K562 (cell line): Measurements from ENCODE around the gene C1QTNF5. TPM values are rescaled to one million over a fixed set of nuclear protein-coding genes. Genes with fewer than 3 reads are reported as not detected.

Experiments
- BRD9 ChIP-seq: fragments of 450-650 bp; IDR thresholded peaks from 2 replicates; pipeline ENCODE4 v1.6.1; 2018; ENCODE audit warnings: low read depth; ENCODE audit not compliant: partially characterized antibody
- CBX1 ChIP-seq: sonication (generic); IDR thresholded peaks from 2 replicates; pipeline ENCODE4 v1.6.1; 2016; ENCODE audit warnings: antibody characterized with exemption, low read depth, mild to moderate bottlenecking
- COPS2 ChIP-seq: fragments of 450-650 bp; conservative IDR thresholded peaks from 2 replicates; pipeline ENCODE4 v1.6.1; 2016; ENCODE audit warnings: mild to moderate bottlenecking, moderate library complexity
- CREBBP ChIP-seq: IDR thresholded peaks from one replicate; pipeline ENCODE4 v1.6.1; 2012; ENCODE audit warnings: low read depth, mild to moderate bottlenecking, control low read depth, inconsistent platforms, low read length
- DDX20 ChIP-seq: fragments of 450-650 bp; IDR thresholded peaks from 2 replicates; pipeline ENCODE4 v1.6.1; 2016; ENCODE audit warnings: missing genetic modification characterization, low read depth, mild to moderate bottlenecking, missing compliant biosample characterization, moderate library complexity
- HCFC1 ChIP-seq: IDR thresholded peaks from 2 replicates; pipeline ENCODE4 v1.6.1; 2012; ENCODE audit warnings: low read depth, low read length, improper control_type of control experiment
- JUNB ChIP-seq: fragments of 450-650 bp; formaldehyde crosslinking; conservative IDR thresholded peaks from 2 replicates; pipeline ENCODE4 v1.4.0; 2020; ENCODE audit warnings: mild to moderate bottlenecking
- MEIS2 ChIP-seq: fragments of 450-650 bp; IDR thresholded peaks from 2 replicates; pipeline ENCODE4 v1.6.1; 2014; ENCODE audit warnings: mild to moderate bottlenecking; ENCODE audit not compliant: partially characterized antibody
- NRF1 ChIP-seq, 2 experiments: fragments of 450-650 bp; IDR thresholded peaks in 1 of 2; conservative IDR thresholded peaks in 1 of 2; 2 replicates each; pipeline ENCODE4 v1.6.1; 2014; ENCODE audit warnings: mild to moderate bottlenecking in 2 of 2
- OTX1 ChIP-seq: fragments of 450-650 bp; formaldehyde crosslinking; IDR thresholded peaks from 2 replicates; pipeline ENCODE4 v1.4.0; 2022; ENCODE audit warnings: mild to moderate bottlenecking
- polyA plus RNA-seq, 8 experiments: library from polyadenylated mRNA; depleted of rRNA in 4 of 8; stranded (reverse) in 5 of 8; unstranded in 3 of 8; fragments of >200 nt; fragmentation: Nextera tagmentation in 2 of 8; fragmentation: Illumina TruSeq in 1 of 8; extraction: Ambion mirVana in 2 of 8; extraction: Trizol in 1 of 8; gene quantifications; 2 replicates each; pipeline versions ENCODE4 v1.2.1 to v1.2.3, GENCODE V29; 2011 to 2014; ENCODE audit warnings: inconsistent platforms in 1 of 8, missing spikeins in 1 of 8
- total RNA-seq, 7 experiments: library from RNA; depleted of rRNA in 6 of 7; stranded (reverse); fragments of >200 nt in 6 of 7; fragmentation: Illumina TruSeq in 2 of 7; extraction: Trizol in 2 of 7; gene quantifications; 2 replicates each; pipeline versions ENCODE4 v1.2.1 to v1.2.3, GENCODE V29; 2011 to 2021; ENCODE audit warnings: low replicate concordance in 1 of 7
- TF ChIP-seq, protein P1 (sequence below): sonication (generic); formaldehyde crosslinking; IDR thresholded peaks from 2 replicates; pipeline ENCODE4 v1.8.0; 2022; ENCODE audit warnings: mild to moderate bottlenecking, missing genetic modification reagents
- TF ChIP-seq, protein P2 (sequence below): sonication (generic); formaldehyde crosslinking; IDR thresholded peaks from 2 replicates; pipeline ENCODE4 v1.8.0; 2022; ENCODE audit warnings: missing genetic modification reagents, mild to moderate bottlenecking, borderline replicate concordance
- TF ChIP-seq, protein P3 (sequence below): sonication (generic); formaldehyde crosslinking; IDR thresholded peaks from 2 replicates; pipeline ENCODE4 v1.8.0; 2022; ENCODE audit warnings: mild to moderate bottlenecking, missing genetic modification reagents, borderline replicate concordance
- TF ChIP-seq, protein P4 (sequence below), 2 experiments: fragments of 450-650 bp; conservative IDR thresholded peaks; 2 replicates each; pipeline ENCODE4 v1.6.1; 2017; ENCODE audit warnings: mild to moderate bottlenecking in 2 of 2, moderate library complexity in 2 of 2
- TF ChIP-seq, protein P5 (sequence below): sonication (generic); formaldehyde crosslinking; IDR thresholded peaks from 2 replicates; pipeline ENCODE4 v1.8.0; 2023; ENCODE audit warnings: mild to moderate bottlenecking, missing genetic modification reagents
- TF ChIP-seq, protein P6 (sequence below): fragments of 450-650 bp; conservative IDR thresholded peaks from 2 replicates; pipeline ENCODE4 v1.6.1; 2016; ENCODE audit warnings: missing genetic modification characterization, low read depth, mild to moderate bottlenecking, control low read depth, missing compliant biosample characterization

Gene C1QTNF5
- total and polyA plus RNA-seq, 9 of the 15 experiments (the other 6 are each of a cell fraction or from before 2014, with no cell fraction given): 0.07 to 0.76 (median 0.24) TPM; not detected in 1

DNA sequence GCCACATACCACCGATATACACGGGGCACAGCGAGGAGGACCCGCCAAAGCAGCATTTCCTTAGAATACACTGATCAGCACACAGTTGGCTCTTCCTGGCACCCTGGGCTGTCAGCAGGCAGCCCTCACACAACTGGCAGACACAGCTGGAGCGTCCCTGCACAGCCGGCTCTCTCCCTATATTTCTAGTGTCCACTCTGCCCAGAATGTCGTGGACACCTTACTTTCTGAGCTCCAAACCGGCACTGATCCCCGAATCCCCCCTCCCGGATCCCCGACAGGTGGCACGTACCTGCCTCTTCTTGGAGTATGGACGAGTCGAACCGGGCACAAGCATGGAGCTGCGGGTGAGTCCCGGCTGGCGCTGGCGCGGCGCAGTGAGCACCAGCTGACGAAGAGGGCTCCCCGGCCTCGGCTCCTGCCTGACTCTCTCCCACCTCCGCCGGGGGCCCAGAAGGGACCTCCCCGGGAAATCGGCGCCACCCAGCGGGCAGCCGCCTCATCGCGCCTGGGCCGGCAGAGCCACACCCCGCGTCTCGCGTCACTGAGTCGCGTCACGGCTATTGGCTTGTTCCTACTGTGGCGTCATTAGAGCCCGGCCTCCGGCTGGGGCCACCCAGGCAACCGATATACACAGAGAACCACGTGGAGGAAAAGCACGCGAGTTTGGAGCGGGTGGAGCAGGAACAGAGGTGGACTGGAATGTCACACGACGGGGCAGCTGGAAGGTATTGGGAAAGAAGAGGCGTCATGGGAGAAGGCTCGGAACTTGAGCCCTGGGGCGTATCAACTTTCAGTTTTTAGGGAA, 40.7 kb upstream of the C1QTNF5 start, which contains the start of gene USP2 (continued):
- TF ChIP-seq, protein P1, sequence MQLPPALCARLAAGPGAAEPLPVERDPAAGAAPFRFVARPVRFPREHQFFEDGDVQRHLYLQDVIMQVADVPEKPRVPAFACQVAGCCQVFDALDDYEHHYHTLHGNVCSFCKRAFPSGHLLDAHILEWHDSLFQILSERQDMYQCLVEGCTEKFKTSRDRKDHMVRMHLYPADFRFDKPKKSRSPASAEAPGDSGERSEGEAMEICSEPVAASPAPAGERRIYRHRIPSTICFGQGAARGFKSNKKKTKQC (CRISPR knock-in tag): no peak
- TF ChIP-seq MEIS2 (peak; percentile 32), COPS2 (no peak), JUNB (CRISPR knock-in tag) (no peak), CREBBP (no peak), BRD9 (peak; percentile 18), DDX20 (tag) (no peak), HCFC1 (peak; percentile 45), CBX1 (peak; percentile 33; the same call in 1 of the 2 replicates), NRF1 (conservative IDR thresholded peaks at IDR 0.05 in 1 of 2, IDR thresholded peaks at IDR 0.05 in 1 of 2) (peak; percentile 68 to 77), OTX1 (no peak)
- TF ChIP-seq, protein P2, sequence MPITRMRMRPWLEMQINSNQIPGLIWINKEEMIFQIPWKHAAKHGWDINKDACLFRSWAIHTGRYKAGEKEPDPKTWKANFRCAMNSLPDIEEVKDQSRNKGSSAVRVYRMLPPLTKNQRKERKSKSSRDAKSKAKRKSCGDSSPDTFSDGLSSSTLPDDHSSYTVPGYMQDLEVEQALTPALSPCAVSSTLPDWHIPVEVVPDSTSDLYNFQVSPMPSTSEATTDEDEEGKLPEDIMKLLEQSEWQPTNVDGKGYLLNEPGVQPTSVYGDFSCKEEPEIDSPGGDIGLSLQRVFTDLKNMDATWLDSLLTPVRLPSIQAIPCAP (CRISPR knock-in tag): no peak
- TF ChIP-seq, protein P3, sequence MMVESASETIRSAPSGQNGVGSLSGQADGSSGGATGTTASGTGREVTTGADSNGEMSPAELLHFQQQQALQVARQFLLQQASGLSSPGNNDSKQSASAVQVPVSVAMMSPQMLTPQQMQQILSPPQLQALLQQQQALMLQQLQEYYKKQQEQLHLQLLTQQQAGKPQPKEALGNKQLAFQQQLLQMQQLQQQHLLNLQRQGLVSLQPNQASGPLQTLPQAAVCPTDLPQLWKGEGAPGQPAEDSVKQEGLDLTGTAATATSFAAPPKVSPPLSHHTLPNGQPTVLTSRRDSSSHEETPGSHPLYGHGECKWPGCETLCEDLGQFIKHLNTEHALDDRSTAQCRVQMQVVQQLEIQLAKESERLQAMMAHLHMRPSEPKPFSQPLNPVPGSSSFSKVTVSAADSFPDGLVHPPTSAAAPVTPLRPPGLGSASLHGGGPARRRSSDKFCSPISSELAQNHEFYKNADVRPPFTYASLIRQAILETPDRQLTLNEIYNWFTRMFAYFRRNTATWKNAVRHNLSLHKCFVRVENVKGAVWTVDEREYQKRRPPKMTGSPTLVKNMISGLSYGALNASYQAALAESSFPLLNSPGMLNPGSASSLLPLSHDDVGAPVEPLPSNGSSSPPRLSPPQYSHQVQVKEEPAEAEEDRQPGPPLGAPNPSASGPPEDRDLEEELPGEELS (CRISPR knock-in tag): no peak
- TF ChIP-seq, protein P4, sequence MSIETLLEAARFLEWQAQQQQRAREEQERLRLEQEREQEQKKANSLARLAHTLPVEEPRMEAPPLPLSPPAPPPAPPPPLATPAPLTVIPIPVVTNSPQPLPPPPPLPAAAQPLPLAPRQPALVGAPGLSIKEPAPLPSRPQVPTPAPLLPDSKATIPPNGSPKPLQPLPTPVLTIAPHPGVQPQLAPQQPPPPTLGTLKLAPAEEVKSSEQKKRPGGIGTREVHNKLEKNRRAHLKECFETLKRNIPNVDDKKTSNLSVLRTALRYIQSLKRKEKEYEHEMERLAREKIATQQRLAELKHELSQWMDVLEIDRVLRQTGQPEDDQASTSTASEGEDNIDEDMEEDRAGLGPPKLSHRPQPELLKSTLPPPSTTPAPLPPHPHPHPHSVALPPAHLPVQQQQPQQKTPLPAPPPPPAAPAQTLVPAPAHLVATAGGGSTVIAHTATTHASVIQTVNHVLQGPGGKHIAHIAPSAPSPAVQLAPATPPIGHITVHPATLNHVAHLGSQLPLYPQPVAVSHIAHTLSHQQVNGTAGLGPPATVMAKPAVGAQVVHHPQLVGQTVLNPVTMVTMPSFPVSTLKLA (conservative IDR thresholded peaks at IDR 0.05): peak; percentile 100
- TF ChIP-seq, protein P5, sequence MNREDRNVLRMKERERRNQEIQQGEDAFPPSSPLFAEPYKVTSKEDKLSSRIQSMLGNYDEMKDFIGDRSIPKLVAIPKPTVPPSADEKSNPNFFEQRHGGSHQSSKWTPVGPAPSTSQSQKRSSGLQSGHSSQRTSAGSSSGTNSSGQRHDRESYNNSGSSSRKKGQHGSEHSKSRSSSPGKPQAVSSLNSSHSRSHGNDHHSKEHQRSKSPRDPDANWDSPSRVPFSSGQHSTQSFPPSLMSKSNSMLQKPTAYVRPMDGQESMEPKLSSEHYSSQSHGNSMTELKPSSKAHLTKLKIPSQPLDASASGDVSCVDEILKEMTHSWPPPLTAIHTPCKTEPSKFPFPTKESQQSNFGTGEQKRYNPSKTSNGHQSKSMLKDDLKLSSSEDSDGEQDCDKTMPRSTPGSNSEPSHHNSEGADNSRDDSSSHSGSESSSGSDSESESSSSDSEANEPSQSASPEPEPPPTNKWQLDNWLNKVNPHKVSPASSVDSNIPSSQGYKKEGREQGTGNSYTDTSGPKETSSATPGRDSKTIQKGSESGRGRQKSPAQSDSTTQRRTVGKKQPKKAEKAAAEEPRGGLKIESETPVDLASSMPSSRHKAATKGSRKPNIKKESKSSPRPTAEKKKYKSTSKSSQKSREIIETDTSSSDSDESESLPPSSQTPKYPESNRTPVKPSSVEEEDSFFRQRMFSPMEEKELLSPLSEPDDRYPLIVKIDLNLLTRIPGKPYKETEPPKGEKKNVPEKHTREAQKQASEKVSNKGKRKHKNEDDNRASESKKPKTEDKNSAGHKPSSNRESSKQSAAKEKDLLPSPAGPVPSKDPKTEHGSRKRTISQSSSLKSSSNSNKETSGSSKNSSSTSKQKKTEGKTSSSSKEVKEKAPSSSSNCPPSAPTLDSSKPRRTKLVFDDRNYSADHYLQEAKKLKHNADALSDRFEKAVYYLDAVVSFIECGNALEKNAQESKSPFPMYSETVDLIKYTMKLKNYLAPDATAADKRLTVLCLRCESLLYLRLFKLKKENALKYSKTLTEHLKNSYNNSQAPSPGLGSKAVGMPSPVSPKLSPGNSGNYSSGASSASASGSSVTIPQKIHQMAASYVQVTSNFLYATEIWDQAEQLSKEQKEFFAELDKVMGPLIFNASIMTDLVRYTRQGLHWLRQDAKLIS (CRISPR knock-in tag): no peak
- TF ChIP-seq, protein P6, sequence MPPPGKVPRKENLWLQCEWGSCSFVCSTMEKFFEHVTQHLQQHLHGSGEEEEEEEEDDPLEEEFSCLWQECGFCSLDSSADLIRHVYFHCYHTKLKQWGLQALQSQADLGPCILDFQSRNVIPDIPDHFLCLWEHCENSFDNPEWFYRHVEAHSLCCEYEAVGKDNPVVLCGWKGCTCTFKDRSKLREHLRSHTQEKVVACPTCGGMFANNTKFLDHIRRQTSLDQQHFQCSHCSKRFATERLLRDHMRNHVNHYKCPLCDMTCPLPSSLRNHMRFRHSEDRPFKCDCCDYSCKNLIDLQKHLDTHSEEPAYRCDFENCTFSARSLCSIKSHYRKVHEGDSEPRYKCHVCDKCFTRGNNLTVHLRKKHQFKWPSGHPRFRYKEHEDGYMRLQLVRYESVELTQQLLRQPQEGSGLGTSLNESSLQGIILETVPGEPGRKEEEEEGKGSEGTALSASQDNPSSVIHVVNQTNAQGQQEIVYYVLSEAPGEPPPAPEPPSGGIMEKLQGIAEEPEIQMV: no peak
